Fibroblast of mammary gland (primary cell): ENCODE results near the gene ANKRD42.

Experiments
- DNase-seq: peaks from one replicate; pipeline ENCODE4 v3.0.0-alpha.2; 2010; ENCODE audit warnings: low read depth
- H3K4me3 ChIP-seq: 2 replicates; pipeline ENCODE4 v1.5.1; 2011; ENCODE audit warnings: low read depth, mild to moderate bottlenecking, low read length, moderate library complexity; ENCODE audit not compliant: control insufficient read depth
- TF ChIP-seq, protein P1 (sequence below): conservative IDR thresholded peaks from 2 replicates; pipeline ENCODE4 v1.5.1; 2011; ENCODE audit warnings: low read depth, low read length, inconsistent platforms; ENCODE audit not compliant: control insufficient read depth, insufficient read depth

Gene ANKRD42

DNA sequence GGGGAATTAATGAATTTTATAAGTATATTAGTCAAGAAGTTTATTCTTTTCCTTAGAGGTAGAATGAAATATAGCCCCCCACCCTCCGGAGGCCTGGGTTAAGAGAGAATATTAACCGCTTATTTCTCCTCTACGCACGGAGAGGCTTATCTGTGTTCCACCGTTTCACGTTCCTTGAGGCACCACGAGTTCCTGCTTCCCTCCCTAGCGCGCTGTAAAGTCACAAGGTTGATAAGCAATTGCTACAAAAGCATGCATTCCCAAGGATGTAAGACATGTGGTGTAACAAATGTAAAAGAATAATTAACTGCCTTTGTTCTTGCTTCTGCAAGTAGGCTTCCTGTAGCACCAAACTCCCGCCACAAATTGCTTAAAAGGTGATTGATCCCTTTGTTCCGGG, 1.5 kb upstream of the ANKRD42 start:
- H3K4me3 ChIP-seq, result no peak overlapping the region
- TF ChIP-seq, protein P1, sequence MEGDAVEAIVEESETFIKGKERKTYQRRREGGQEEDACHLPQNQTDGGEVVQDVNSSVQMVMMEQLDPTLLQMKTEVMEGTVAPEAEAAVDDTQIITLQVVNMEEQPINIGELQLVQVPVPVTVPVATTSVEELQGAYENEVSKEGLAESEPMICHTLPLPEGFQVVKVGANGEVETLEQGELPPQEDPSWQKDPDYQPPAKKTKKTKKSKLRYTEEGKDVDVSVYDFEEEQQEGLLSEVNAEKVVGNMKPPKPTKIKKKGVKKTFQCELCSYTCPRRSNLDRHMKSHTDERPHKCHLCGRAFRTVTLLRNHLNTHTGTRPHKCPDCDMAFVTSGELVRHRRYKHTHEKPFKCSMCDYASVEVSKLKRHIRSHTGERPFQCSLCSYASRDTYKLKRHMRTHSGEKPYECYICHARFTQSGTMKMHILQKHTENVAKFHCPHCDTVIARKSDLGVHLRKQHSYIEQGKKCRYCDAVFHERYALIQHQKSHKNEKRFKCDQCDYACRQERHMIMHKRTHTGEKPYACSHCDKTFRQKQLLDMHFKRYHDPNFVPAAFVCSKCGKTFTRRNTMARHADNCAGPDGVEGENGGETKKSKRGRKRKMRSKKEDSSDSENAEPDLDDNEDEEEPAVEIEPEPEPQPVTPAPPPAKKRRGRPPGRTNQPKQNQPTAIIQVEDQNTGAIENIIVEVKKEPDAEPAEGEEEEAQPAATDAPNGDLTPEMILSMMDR, result no peak
- no peak for DNase-seq

DNA sequence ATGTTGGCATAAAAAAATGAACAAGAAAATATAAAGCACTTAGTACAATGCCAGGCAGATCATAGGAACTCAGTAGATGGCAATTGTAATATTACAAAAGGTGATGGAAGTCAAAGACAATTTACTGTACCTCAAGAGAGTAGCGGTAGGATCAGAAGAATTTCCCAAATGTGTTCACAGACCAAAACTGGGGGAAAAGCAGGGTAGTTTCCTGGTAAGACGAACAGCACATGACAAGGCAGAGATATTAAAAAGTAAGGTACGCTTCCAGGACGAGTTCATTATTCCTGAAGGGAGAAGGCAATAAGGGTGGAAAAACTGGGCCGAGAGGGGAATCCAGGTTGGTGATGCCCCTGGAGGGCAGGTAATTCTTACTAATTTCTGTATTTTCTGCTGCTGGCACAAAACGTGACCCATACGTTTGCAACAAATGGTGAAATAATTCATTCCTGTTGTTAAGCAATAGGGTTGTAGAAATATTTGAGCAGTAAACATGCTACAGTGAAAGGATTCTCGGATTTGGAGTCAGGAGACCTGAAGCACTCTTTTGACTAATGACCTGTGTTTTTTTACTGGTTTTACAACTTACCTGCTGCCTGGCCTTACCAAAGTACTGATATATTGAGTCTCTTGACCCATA, 786 bp upstream of the ANKRD42 start:
- TF ChIP-seq, protein P1, result no peak

GRCh38 chr11:83194281-83195142, 1.0 kb downstream of the ANKRD42 start:
- peak; percentile 77 for DNase-seq
- peak overlapping the region; percentile 81 for H3K4me3 ChIP-seq
- TF ChIP-seq, protein P1, result no peak

More for the DNA sequence above, 786 bp upstream of the ANKRD42 start:
- no peak for DNase-seq
- H3K4me3 ChIP-seq, result peak overlapping the region; percentile 81

DNA sequence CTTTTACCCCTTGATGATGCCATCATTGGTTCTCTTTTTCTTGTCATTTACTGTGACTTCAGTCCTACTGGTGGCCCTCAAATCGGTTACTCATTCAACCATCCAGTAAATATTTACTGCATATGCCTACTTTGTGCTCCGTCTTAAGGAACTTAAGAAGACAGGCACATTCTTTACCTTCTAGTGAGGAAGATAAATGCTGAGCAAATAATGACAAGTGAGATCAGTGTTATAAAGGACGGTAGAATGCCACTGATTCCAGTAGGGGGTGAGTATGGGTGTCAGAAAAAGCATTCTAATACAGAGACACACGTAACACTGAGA, 1.6 kb downstream of the ANKRD42 start:
- TF ChIP-seq, protein P1, result no peak
- no peak for DNase-seq

GRCh38 chr11:83195649-83196048, 2.1 kb downstream of the ANKRD42 start:
- TF ChIP-seq, protein P1, result no peak
- H3K4me3 ChIP-seq, result no peak overlapping the region
- DNase-seq, result no peak

More for the DNA sequence above, 1.6 kb downstream of the ANKRD42 start:
- H3K4me3 ChIP-seq, result peak overlapping the region; percentile 81

DNA sequence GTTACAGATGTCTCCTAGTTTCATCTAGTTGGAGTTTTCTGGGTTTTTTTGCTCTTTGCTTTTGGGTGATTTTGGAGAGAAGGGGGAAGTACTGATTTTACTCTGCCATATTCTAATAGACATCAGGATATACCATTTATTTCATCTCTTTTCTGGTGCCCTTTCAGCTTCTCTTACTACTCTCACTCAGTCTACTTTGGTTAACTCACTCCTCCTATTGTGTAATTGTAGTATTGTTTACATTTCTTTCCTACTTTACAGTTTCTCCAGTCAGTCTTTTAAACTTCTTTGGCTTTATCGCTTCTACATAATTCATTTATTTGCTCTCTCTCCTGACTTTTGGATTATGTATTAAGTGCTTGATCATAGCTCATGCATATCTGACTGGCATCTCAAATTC, 6.5 kb downstream of the ANKRD42 start:
- DNase-seq, result no peak
- TF ChIP-seq, protein P1, result no peak
- no peak overlapping the region for H3K4me3 ChIP-seq
